ENCODE results near the gene CAMKMT. TPM values are rescaled to one million over a fixed set of nuclear protein-coding genes. Genes with fewer than 3 reads are reported as not detected.
A peak's percentile ranks its signal among the peaks of the same experiment; 100 is the strongest.

The CAMKMT gene
- total RNA-seq, 1 donor from 2014 or later: 9.0 TPM

GRCh38 chr2:44333994-44334393, 27.8 kb upstream of the CAMKMT start:
- TF ChIP-seq, protein P1, sequence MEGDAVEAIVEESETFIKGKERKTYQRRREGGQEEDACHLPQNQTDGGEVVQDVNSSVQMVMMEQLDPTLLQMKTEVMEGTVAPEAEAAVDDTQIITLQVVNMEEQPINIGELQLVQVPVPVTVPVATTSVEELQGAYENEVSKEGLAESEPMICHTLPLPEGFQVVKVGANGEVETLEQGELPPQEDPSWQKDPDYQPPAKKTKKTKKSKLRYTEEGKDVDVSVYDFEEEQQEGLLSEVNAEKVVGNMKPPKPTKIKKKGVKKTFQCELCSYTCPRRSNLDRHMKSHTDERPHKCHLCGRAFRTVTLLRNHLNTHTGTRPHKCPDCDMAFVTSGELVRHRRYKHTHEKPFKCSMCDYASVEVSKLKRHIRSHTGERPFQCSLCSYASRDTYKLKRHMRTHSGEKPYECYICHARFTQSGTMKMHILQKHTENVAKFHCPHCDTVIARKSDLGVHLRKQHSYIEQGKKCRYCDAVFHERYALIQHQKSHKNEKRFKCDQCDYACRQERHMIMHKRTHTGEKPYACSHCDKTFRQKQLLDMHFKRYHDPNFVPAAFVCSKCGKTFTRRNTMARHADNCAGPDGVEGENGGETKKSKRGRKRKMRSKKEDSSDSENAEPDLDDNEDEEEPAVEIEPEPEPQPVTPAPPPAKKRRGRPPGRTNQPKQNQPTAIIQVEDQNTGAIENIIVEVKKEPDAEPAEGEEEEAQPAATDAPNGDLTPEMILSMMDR (IDR thresholded peaks at IDR 0.05; ENCODE audit: insufficient read depth, low read length, severe bottlenecking): no peak
- H3K27me3 ChIP-seq (ENCODE audit: control insufficient read depth, insufficient read depth, low read length): no peaks in the 10 kb centered on the region
- H3K4me3 ChIP-seq (ENCODE audit: low read depth, low read length): no peak overlapping the region
- peaks cover 6% of the 10 kb centered on the region for H3K36me3 ChIP-seq (ENCODE audit: control insufficient read depth, insufficient read depth, low read length)
- no peak for FAIRE-seq
- DNase-seq (ENCODE audit: low read depth): no peak

DNA sequence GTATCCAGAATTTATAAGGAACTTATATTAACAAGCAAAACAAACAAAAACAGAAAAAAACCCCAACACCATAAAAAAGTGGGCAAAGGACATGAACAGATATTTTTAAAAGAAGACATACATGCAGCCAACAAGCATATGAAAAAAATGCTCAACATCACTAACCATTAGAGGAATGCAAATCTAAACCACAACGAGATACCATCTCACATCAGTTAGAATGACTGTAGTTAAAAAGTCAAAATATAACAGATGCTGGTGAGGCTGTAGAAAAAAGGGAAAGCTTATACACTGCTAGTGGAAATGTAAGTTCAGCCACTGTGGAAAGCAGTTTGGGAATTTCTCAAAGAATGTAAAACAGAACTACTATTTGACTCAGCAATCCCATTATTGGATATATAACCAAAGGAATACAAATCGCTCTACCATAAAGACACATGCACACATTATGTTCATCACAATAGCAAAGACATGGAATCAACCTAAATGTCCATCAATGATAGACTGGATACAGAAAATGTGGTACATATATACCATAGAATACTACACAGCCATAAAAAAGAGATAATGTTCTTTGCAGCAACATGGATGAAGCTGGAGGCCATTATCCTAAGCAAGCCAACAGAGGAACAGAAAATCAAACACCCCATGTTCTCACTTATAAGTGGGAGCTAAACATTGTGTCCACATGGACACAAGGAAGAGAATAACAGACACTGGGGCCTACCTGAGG, 25.8 kb upstream of the CAMKMT start:
- H3K27me3 ChIP-seq (ENCODE audit: control insufficient read depth, insufficient read depth, low read length): no peaks in the 10 kb centered on the region
- TF ChIP-seq, protein P1 (IDR thresholded peaks at IDR 0.05; ENCODE audit: insufficient read depth, low read length, severe bottlenecking): no peak
- no peak overlapping the region for H3K4me3 ChIP-seq (ENCODE audit: low read depth, low read length)
- no peak for FAIRE-seq
- peaks cover 6% of the 10 kb centered on the region for H3K36me3 ChIP-seq (ENCODE audit: control insufficient read depth, insufficient read depth, low read length)
- no peak for DNase-seq (ENCODE audit: low read depth)

DNA sequence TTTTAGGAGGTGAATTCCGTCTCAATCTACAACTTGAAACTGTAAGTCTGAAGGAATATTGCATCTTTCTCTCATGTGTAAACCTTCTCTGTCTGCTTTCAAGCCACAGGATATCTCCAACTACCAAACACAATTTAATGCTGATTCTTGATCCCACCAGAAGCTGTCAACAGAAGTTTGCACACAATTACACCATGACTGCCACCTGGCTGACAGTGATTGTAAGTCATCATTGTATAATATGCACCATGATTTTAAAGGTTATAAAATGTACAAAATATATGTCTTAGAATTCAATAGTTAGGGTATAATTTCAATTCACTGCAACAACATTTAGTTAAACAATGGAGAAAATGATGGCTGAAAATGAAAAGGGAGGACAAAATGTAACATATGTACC, 18.9 kb upstream of the CAMKMT start:
- peaks cover 2% of the 10 kb centered on the region for H3K36me3 ChIP-seq (ENCODE audit: control insufficient read depth, insufficient read depth, low read length)

DNA sequence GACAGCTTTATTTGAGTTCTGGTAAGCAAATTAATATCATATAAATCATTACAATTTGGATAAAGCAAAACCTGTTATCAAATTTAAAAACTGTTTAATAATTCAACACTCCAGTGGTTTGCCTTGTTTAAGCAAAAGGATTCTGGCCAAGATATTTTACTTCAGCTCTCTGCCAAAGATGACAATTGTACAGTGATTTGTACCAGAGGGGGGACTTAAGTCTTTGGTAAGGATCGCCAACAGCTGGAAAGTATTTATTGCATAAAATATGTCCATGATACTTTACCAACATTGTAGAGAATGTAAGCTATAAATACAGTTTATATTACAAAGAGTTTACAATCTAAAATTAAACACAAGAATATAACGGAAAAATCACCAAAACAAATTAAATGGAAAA, 14.2 kb upstream of the CAMKMT start:
- H3K4me3 ChIP-seq (ENCODE audit: low read depth, low read length): no peak overlapping the region
- H3K36me3 ChIP-seq (ENCODE audit: control insufficient read depth, insufficient read depth, low read length): peaks cover 2% of the 10 kb centered on the region
- DNase-seq (ENCODE audit: low read depth) (no peak), FAIRE-seq (no peak)
- TF ChIP-seq, protein P1 (IDR thresholded peaks at IDR 0.05; ENCODE audit: insufficient read depth, low read length, severe bottlenecking): no peak
- no peaks in the 10 kb centered on the region for H3K27me3 ChIP-seq (ENCODE audit: control insufficient read depth, insufficient read depth, low read length)

More for the DNA sequence above, 18.9 kb upstream of the CAMKMT start:
- peak; percentile 22 for DNase-seq (ENCODE audit: low read depth)
- no peak for FAIRE-seq
- Histone ChIP-seq H3K27me3 (ENCODE audit: control insufficient read depth, insufficient read depth, low read length) (no peaks in the 10 kb centered on the region), H3K4me3 (ENCODE audit: low read depth, low read length) (no peak overlapping the region)
- TF ChIP-seq, protein P1 (IDR thresholded peaks at IDR 0.05; ENCODE audit: insufficient read depth, low read length, severe bottlenecking): no peak

- TF ChIP-seq, protein P1 (IDR thresholded peaks at IDR 0.05; ENCODE audit: insufficient read depth, low read length, severe bottlenecking): no peak
- H3K27me3 ChIP-seq (ENCODE audit: control insufficient read depth, insufficient read depth, low read length): no peaks in the 10 kb centered on the region
- no peak for FAIRE-seq
These were observed 13.3 kb upstream of the CAMKMT start for GRCh38 chr2:44348400-44348799.

GRCh38 chr2:44349506-44349905, 12.2 kb upstream of the CAMKMT start:
- DNase-seq (ENCODE audit: low read depth): no peak
- TF ChIP-seq, protein P1 (IDR thresholded peaks at IDR 0.05; ENCODE audit: insufficient read depth, low read length, severe bottlenecking): no peak
- FAIRE-seq: no peak
- Histone ChIP-seq H3K27me3 (ENCODE audit: control insufficient read depth, insufficient read depth, low read length) (no peaks in the 10 kb centered on the region), H3K4me3 (ENCODE audit: low read depth, low read length) (no peak overlapping the region), H3K36me3 (ENCODE audit: control insufficient read depth, insufficient read depth, low read length) (peaks cover 2% of the 10 kb centered on the region)

More at GRCh38 chr2:44348400-44348799, 13.3 kb upstream of the CAMKMT start:
- no peak overlapping the region for H3K4me3 ChIP-seq (ENCODE audit: low read depth, low read length)
- H3K36me3 ChIP-seq (ENCODE audit: control insufficient read depth, insufficient read depth, low read length): peaks cover 2% of the 10 kb centered on the region
- no peak for DNase-seq (ENCODE audit: low read depth)
